Retinal pigment epithelial cell (primary cell): ENCODE measurements around the gene DBF4B.
A peak's percentile ranks its signal among the peaks of the same experiment; 100 is the strongest.
"Not testable (repeated sequence)": the region's sequence is repeated elsewhere in the genome, so short reads cannot be mapped to it uniquely, and the experiment has no call there.

Experiments used
- DNase-seq: peaks from one replicate; pipeline ENCODE4 v3.0.0-alpha.2; 2010; ENCODE audit warnings: low read depth
- H3K4me3 ChIP-seq: 2 replicates; pipeline ENCODE4 v1.5.1; 2011; ENCODE audit warnings: mild to moderate bottlenecking, low read length, control low read depth, moderate library complexity
- TF ChIP-seq, protein P1 (sequence below): conservative IDR thresholded peaks from 2 replicates; pipeline ENCODE4 v1.5.1; 2011; ENCODE audit warnings: low read depth, low read length, control low read depth, inconsistent platforms

Gene DBF4B

GRCh38 chr17:44677136-44677535 lies 31.3 kb upstream of the DBF4B start:
- peak; percentile 36 for DNase-seq
- H3K4me3 ChIP-seq: no peak overlapping the region
- TF ChIP-seq, protein P1, sequence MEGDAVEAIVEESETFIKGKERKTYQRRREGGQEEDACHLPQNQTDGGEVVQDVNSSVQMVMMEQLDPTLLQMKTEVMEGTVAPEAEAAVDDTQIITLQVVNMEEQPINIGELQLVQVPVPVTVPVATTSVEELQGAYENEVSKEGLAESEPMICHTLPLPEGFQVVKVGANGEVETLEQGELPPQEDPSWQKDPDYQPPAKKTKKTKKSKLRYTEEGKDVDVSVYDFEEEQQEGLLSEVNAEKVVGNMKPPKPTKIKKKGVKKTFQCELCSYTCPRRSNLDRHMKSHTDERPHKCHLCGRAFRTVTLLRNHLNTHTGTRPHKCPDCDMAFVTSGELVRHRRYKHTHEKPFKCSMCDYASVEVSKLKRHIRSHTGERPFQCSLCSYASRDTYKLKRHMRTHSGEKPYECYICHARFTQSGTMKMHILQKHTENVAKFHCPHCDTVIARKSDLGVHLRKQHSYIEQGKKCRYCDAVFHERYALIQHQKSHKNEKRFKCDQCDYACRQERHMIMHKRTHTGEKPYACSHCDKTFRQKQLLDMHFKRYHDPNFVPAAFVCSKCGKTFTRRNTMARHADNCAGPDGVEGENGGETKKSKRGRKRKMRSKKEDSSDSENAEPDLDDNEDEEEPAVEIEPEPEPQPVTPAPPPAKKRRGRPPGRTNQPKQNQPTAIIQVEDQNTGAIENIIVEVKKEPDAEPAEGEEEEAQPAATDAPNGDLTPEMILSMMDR: no peak

DNA sequence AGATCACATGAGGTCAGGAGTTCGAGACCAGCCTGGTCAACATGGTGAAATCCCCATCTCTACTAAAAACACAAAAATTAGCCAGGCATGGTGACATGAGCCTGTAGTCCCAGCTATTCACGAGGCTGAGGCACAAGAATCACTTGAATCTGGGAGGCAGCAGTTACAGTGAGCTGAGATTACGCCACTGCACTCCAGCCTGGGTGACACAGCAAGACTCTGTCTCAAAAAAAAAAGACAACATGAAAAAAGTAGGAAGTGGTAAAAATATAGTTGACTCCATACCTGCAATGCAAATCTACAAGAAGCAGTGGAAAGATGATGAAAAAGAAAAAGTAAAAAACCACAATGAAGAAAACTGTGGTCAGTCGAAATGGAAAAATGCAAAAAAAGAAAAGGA lies 25.2 kb upstream of the DBF4B start:
- DNase-seq, H3K4me3 ChIP-seq: not testable (repeated sequence)

GRCh38 chr17:44687756-44688155 lies 20.7 kb upstream of the DBF4B start:
- DNase-seq: no peak
- TF ChIP-seq, protein P1: no peak
- H3K4me3 ChIP-seq: no peak overlapping the region

- TF ChIP-seq, protein P1: no peak
- DNase-seq: no peak
- peak overlapping the region; percentile 5 for H3K4me3 ChIP-seq
These were observed 20.3 kb upstream of the DBF4B start for GRCh38 chr17:44688200-44688599.

DNA sequence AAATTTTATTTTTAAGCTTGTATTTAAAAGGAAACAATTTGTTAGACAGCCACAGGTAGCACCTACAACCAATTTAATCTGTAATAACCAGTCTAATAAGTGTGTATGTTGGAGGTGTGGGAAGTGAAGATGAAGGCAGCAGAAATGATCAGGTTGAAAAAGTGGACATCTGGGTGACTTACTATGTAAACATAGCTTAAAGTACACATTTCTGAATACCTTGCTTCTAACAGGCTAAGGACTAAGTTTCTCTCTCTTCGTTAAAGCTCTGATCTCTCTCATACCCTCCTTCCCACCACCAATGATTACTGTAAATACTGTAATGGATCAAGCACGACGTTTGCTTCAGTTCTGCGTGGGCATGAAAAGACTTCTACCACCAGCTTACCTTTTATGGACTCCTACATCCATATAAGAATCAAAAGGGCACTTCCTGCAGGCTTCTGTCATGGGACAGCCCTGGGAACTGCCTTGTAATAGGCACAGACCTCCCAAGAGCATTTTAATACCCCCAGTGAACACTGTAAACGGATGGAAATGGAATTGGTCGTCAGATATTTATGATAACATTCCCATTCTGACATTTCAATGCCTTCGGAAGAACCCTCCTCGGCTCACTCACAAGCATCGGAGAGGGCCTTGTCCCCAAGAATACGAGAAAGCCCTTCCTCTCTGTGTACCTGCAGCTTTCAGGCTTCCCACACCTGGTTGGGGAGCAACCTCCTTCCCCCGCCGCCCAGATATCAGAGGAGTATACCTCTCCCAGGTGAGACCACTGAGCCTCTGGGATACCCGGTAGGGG lies 19.6 kb upstream of the DBF4B start:
- DNase-seq: no peak

DNA sequence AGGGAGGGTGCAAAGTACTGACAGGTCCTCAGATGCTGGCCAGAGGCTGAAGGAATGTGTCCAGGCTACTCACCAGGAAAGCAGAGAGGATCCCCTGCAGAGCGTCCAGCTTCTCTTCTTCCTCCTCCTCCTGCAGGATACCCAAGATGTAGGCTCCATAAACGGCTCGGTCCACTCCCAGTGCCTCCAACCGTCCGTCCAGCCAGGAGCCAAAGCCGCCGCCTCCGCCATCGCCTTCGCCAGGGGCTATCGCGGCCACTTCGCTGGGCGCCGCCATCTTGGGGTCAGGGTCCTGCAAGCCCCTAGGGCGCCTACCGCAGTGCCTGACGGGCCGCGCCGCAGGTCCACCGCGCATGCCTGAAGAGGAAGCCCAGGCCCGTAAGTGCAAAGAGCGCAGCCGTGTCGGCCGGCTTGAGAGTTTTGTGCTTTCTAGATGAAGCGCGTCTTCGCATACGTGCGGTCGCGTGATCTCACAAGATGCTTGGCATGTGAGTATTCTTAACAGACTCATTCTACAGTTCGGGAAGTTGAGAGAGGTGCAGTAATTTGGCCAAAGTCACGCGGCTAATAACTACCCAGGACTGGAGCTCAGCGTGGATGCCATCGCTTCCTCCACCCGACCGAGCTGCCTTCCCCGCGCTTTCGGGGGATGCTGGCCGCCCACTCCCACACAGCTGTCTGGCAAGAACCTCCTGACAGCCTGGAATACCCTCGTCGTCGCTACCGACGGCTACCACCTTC lies 18.8 kb upstream of the DBF4B start, which contains the start of gene CCDC43:
CCDC43 (minus strand) TSS at position 300 of the 741 bp plus-strand sequence; CDS start at position 277, 23 bp downstream.
- peak within 1 kb of the TSS; percentile 99 for H3K4me3 ChIP-seq
- TF ChIP-seq, protein P1: no peak
- peak; percentile 79 for DNase-seq

More for the DNA sequence above, 19.6 kb upstream of the DBF4B start:
- TF ChIP-seq, protein P1: no peak
- peak overlapping the region; percentile 99 for H3K4me3 ChIP-seq

DNA sequence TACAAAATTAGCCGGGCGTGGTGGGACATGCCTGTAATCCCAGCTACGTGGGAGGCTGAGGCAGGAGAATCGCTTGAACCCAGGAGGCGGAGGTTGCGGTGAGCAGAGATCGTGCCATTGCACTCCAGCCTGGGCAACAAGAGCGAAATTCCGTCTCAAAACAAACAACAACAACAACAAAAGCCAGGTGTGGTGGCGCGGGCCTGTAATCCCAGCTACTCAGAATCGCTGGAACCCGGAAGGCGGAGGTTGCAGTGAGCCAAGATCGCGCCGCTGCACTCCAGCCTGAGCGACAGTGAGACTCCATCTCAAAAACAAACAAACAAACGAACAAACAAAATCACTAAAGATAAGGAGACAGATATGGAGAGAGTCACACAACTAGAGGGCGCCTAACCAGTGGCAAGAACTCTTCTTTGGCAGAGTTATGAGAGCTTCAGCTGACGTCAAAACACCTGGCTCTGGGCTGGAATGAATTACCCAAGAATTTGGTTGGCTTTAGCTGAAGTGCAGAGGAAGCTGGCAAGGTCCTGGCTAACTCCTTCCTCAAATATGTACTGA lies 17.6 kb upstream of the DBF4B start:
- not testable (repeated sequence) for H3K4me3 ChIP-seq, DNase-seq
- TF ChIP-seq, protein P1: peak; percentile 24
